IMR-90 (cell line): ENCODE results near the gene OGFR. TPM values are rescaled to one million over a fixed set of nuclear protein-coding genes. Genes with fewer than 3 reads are reported as not detected.

Experiments used
- ATAC-seq: fragments of 200-7000 bp; cut with Tn5 transposase; 2 replicates; pipeline ENCODE4 v1.9.1; 2020; ENCODE audit warnings: low read depth, mild to moderate bottlenecking, moderate library complexity
- BruUV-seq: library from RNA; stranded (reverse); fragments of 400-500 nt; replicated peaks from 2 replicates; lab custom pipeline; 2021; lab: Mats Ljungman, UMichigan
- CTCF ChIA-PET: fragments of 300-600 bp; formaldehyde crosslinking; extraction: SDS; loops from one replicate; lab custom pipeline; 2021; ENCODE audit warnings: antibody characterized with exemption; lab: Yijun Ruan, JAX
- POLR2A ChIA-PET: fragments of 300-600 bp; sonication (Branson Sonifier 250); formaldehyde crosslinking; loops from one replicate; lab custom pipeline; 2022; ENCODE audit warnings: antibody characterized with exemption; ENCODE audit not compliant: unreplicated experiment; lab: Charles Lee
- DNase-seq: peaks from one replicate; pipeline ENCODE4 v3.0.0; 2013
- H2AFZ ChIP-seq: replicated peaks from 2 replicates; pipeline ENCODE3; 2013; ENCODE audit warnings: low read length, mild to moderate bottlenecking; ENCODE audit not compliant: poor library complexity
- H2AK5ac ChIP-seq: 2 replicates; pipeline ENCODE4 v1.6.1; 2013; ENCODE audit warnings: low read depth, low read length, inconsistent platforms
- H2AK9ac ChIP-seq: replicated peaks from 2 replicates; pipeline ENCODE3; 2013; ENCODE audit warnings: mild to moderate bottlenecking, low read depth, low read length, moderate library complexity; ENCODE audit not compliant: poor library complexity
- H2BK120ac ChIP-seq: 2 replicates; pipeline ENCODE4 v1.6.1; 2013; ENCODE audit warnings: low read depth, low read length, inconsistent platforms
- H2BK15ac ChIP-seq: 3 replicates; pipeline ENCODE4 v1.6.1; 2013; ENCODE audit warnings: low read depth, low read length, inconsistent platforms
- H2BK20ac ChIP-seq: 2 replicates; pipeline ENCODE4 v1.6.1; 2013; ENCODE audit warnings: low read depth, mild to moderate bottlenecking, inconsistent platforms, low read length, moderate library complexity
- H2BK5ac ChIP-seq: 2 replicates; pipeline ENCODE4 v1.6.1; 2013; ENCODE audit warnings: mild to moderate bottlenecking, low read depth, low read length, inconsistent platforms; ENCODE audit not compliant: poor library complexity, severe bottlenecking
- H3K14ac ChIP-seq: replicated peaks from 2 replicates; pipeline ENCODE4 v1.6.1; 2013; ENCODE audit warnings: low read depth, low read length, inconsistent platforms
- H3K18ac ChIP-seq: 2 replicates; pipeline ENCODE4 v1.6.1; 2013; ENCODE audit warnings: low read depth, low read length, control low read depth
- H3K23ac ChIP-seq: 2 replicates; pipeline ENCODE4 v1.6.1; 2013; ENCODE audit warnings: low read depth, low read length, inconsistent platforms
- H3K27ac ChIP-seq: 2 replicates; pipeline ENCODE4 v1.5.1; 2013; ENCODE audit warnings: mild to moderate bottlenecking, control low read depth, low read length; ENCODE audit not compliant: insufficient read depth
- H3K27me3 ChIP-seq: 2 replicates; pipeline ENCODE4 v1.6.1; 2013; ENCODE audit warnings: low read length; ENCODE audit not compliant: control insufficient read depth, insufficient read depth
- H3K36me3 ChIP-seq: 2 replicates; pipeline ENCODE4 v1.6.1; 2013; ENCODE audit warnings: low read length, mixed read lengths; ENCODE audit not compliant: control insufficient read depth, insufficient read depth
- H3K4ac ChIP-seq: 2 replicates; pipeline ENCODE4 v1.6.1; 2013; ENCODE audit warnings: low read depth, low read length, inconsistent platforms
- H3K4me1 ChIP-seq: 2 replicates; pipeline ENCODE4 v1.6.1; 2013; ENCODE audit warnings: low read length, mixed read lengths; ENCODE audit not compliant: control insufficient read depth, insufficient read depth
- H3K4me2 ChIP-seq: 2 replicates; pipeline ENCODE4 v1.6.1; 2013; ENCODE audit warnings: low read depth, mild to moderate bottlenecking, control low read depth, low read length, moderate library complexity
- H3K4me3 ChIP-seq: 2 replicates; pipeline ENCODE4 v1.5.1; 2013; ENCODE audit warnings: low read depth, mild to moderate bottlenecking, control low read depth, low read length, moderate library complexity; ENCODE audit not compliant: insufficient read depth
- H3K56ac ChIP-seq: 2 replicates; pipeline ENCODE4 v1.6.1; 2013; ENCODE audit warnings: low read length, inconsistent platforms; ENCODE audit not compliant: insufficient read depth; ENCODE audit errors: extremely low read depth
- H3K79me1 ChIP-seq, 2 experiments: 2 replicates each; pipeline ENCODE4 v1.6.1; 2013; ENCODE audit warnings: low read length in 2 of 2, inconsistent platforms in 1 of 2, low read depth in 1 of 2
- H3K9ac ChIP-seq: 2 replicates; pipeline ENCODE4 v1.6.1; 2013; ENCODE audit warnings: low read depth, low read length, control low read depth
- H3K9me1 ChIP-seq: 2 replicates; pipeline ENCODE4 v1.6.1; 2013; ENCODE audit warnings: low read length, inconsistent platforms; ENCODE audit not compliant: insufficient read depth
- H3K9me3 ChIP-seq: 2 replicates; pipeline ENCODE4 v1.6.1; 2013; ENCODE audit warnings: low read length; ENCODE audit not compliant: control insufficient read depth, insufficient read depth
- H4K20me1 ChIP-seq: 2 replicates; pipeline ENCODE4 v1.6.1; 2013; ENCODE audit warnings: low read length, inconsistent platforms; ENCODE audit not compliant: insufficient read depth
- H4K5ac ChIP-seq: 2 replicates; pipeline ENCODE4 v1.6.1; 2013; ENCODE audit warnings: mild to moderate bottlenecking, low read depth, low read length, control low read depth
- H4K8ac ChIP-seq, 2 experiments: 2 replicates each; pipeline ENCODE4 v1.6.1; 2013; ENCODE audit warnings: low read depth in 2 of 2, low read length in 2 of 2, control low read depth in 1 of 2, inconsistent platforms in 1 of 2
- H4K91ac ChIP-seq: 2 replicates; pipeline ENCODE4 v1.6.1; 2013; ENCODE audit warnings: low read depth, low read length, inconsistent platforms; ENCODE audit not compliant: insufficient read depth
- BHLHE40 ChIP-seq: fragments of 150-350 bp; IDR thresholded peaks from 2 replicates; pipeline ENCODE4 v1.6.1; 2016; ENCODE audit warnings: mild to moderate bottlenecking, low read depth, low read length
- CEBPB ChIP-seq: IDR thresholded peaks from 2 replicates; pipeline ENCODE4 v1.6.1; 2012; ENCODE audit warnings: low read depth, low read length, improper control_type of control experiment
- CHD1 ChIP-seq: IDR thresholded peaks from 2 replicates; pipeline ENCODE4 v1.6.1; 2012; ENCODE audit warnings: low read depth, low read length, improper control_type of control experiment
- CTCF ChIP-seq: conservative IDR thresholded peaks from 2 replicates; pipeline ENCODE4 v1.5.1; 2012; ENCODE audit warnings: mild to moderate bottlenecking, low read depth, low read length, improper control_type of control experiment
- ELK1 ChIP-seq: fragments of 150-350 bp; IDR thresholded peaks from 2 replicates; pipeline ENCODE4 v1.6.1; 2016; ENCODE audit warnings: low read depth, mild to moderate bottlenecking, low read length, moderate library complexity, borderline replicate concordance
- FOS ChIP-seq: fragments of 150-350 bp; IDR thresholded peaks from 2 replicates; pipeline ENCODE4 v1.6.1; 2016; ENCODE audit warnings: low read depth, low read length
- MAFK ChIP-seq: IDR thresholded peaks from 2 replicates; pipeline ENCODE4 v1.6.1; 2012; ENCODE audit warnings: low read depth, low read length, improper control_type of control experiment
- MAZ ChIP-seq: IDR thresholded peaks from 2 replicates; pipeline ENCODE4 v1.6.1; 2012; ENCODE audit warnings: low read depth, mild to moderate bottlenecking, low read length, improper control_type of control experiment, moderate library complexity, borderline replicate concordance
- MXI1 ChIP-seq: IDR thresholded peaks from 2 replicates; pipeline ENCODE4 v1.6.1; 2012; ENCODE audit warnings: low read depth, mild to moderate bottlenecking, low read length, moderate library complexity, borderline replicate concordance
- NFE2L2 ChIP-seq: fragments of 150-350 bp; IDR thresholded peaks from 2 replicates; pipeline ENCODE4 v1.6.1; 2016; ENCODE audit warnings: low read depth, mild to moderate bottlenecking, low read length
- POLR2A ChIP-seq: IDR thresholded peaks from 2 replicates; pipeline ENCODE4 v1.6.1; 2012; ENCODE audit warnings: mild to moderate bottlenecking, low read depth, low read length
- RAD21 ChIP-seq: IDR thresholded peaks from 2 replicates; pipeline ENCODE4 v1.6.1; 2012; ENCODE audit warnings: low read length, improper control_type of control experiment
- RCOR1 ChIP-seq: IDR thresholded peaks from 2 replicates; pipeline ENCODE4 v1.6.1; 2012; ENCODE audit warnings: mild to moderate bottlenecking, low read length, improper control_type of control experiment; ENCODE audit not compliant: insufficient replicate concordance
- RFX5 ChIP-seq: IDR thresholded peaks from 2 replicates; pipeline ENCODE4 v1.8.0; 2012; ENCODE audit warnings: low read depth, mild to moderate bottlenecking, low read length, moderate library complexity
- SMC3 ChIP-seq: fragments of 150-350 bp; IDR thresholded peaks from 2 replicates; pipeline ENCODE4 v1.6.1; 2016; ENCODE audit warnings: low read depth, mild to moderate bottlenecking, antibody characterized with exemption, low read length, moderate library complexity
- USF2 ChIP-seq: fragments of 150-350 bp; IDR thresholded peaks from 2 replicates; pipeline ENCODE4 v1.6.1; 2017; ENCODE audit warnings: mild to moderate bottlenecking, antibody characterized with exemption, low read length, low read depth
- WGBS, 2 experiments: methylation state at CpG; one replicate each; pipeline versions ENCODE4 v1.1.5 to v1.1.7; 2013; ENCODE audit warnings: missing lambda C conversion rate in 2 of 2; ENCODE audit not compliant: insufficient read length in 1 of 2; ENCODE audit errors: extremely low coverage in 2 of 2; 5-methylcytosine and 5-hydroxymethylcytosine counted together
- dilution Hi-C: fragments of 300-500 bp; cut with HindIII; formaldehyde crosslinking; loops from one replicate; pipeline ENCODE4 v1.14.3; 2018; ENCODE audit warnings: low sequenced_read_pairs; ENCODE audit not compliant: unreplicated experiment
- in situ Hi-C: fragments of 300-500 bp; cut with MboI; formaldehyde crosslinking; loops from 3 replicates; pipeline ENCODE4 v1.14.3; 2019; ENCODE audit warnings: low sequenced_read_pairs, inconsistent platforms, mixed read lengths
- intact Hi-C: fragments of 100-400 bp; cut with micrococcal nuclease; formaldehyde crosslinking; loops from 2 replicates; pipeline ENCODE4 v1.10.0; 2022
- polyA plus RNA-seq, 3 experiments: library from polyadenylated mRNA; depleted of rRNA; stranded (reverse); fragments of >200 nt; gene quantifications; 2 replicates each; pipeline ENCODE4 v1.2.3, GENCODE V29; 2012; ENCODE audit warnings: low replicate concordance in 1 of 3
- total RNA-seq: library from RNA; depleted of rRNA; stranded (reverse); fragments of >200 nt; gene quantifications from 2 replicates; pipeline ENCODE4 v1.2.3, GENCODE V29; 2012

Gene OGFR
- total and polyA plus RNA-seq, 2 of the 4 experiments (the other 2 are of a cell fraction) = 22.4 to 30.1 TPM

- no peak overlapping the region for H4K91ac ChIP-seq
- no TSS peak for BruUV-seq
- no peak overlapping the region for H2BK5ac ChIP-seq
- TF ChIP-seq NFE2L2 (no peak), CHD1 (no peak), RAD21 (no peak), BHLHE40 (no peak), MAFK (no peak), POLR2A (no peak), CEBPB (no peak), RFX5 (no peak), USF2 (no peak), MAZ (no peak), CTCF (no peak), FOS (no peak), RCOR1 (no peak), SMC3 (no peak), MXI1 (no peak), ELK1 (no peak)
- H2BK120ac ChIP-seq = no peak overlapping the region
- H3K36me3 ChIP-seq = no peaks in the 10 kb centered on the region
- no peaks in the 10 kb centered on the region for H3K79me1 ChIP-seq
- no peaks in the 10 kb centered on the region for H3K9me3 ChIP-seq
- intact Hi-C loops (no loop called here), in situ Hi-C loops (no loop called here), dilution Hi-C loops (no loop called here)
- peaks cover 9% of the 10 kb centered on the region for H3K9me1 ChIP-seq
- H3K23ac ChIP-seq = no peak overlapping the region
- no peak overlapping the region for H3K18ac ChIP-seq
- H4K5ac ChIP-seq = no peak overlapping the region
- WGBS, 2 experiments = 83% methylated on average over 2 of the region's 5 CpGs; no CpG with 5 or more reads in 1 of the 2 experiments
- no peak overlapping the region for H3K9ac ChIP-seq
- ATAC-seq (no peak), DNase-seq (no peak)
- H3K4ac ChIP-seq = no peak overlapping the region
- no peak overlapping the region; the same call in 1 of the 2 replicates for H2AK5ac ChIP-seq
- H2BK20ac ChIP-seq = no peak overlapping the region
- H3K4me1 ChIP-seq = peaks cover 13% of the 10 kb centered on the region
- CTCF ChIA-PET = interaction anchor here (1.5 kb wide), 1 partner anchor 84 kb away, joined by 5 read pairs; no protein-coding TSS in a partner anchor
- POLR2A ChIA-PET = no interaction called here
- no peak overlapping the region; the same call in 2 of the 3 replicates for H2BK15ac ChIP-seq
- H3K4me2 ChIP-seq = no peak overlapping the region
- H2AK9ac ChIP-seq = no peak overlapping the region
- no peak overlapping the region for H4K8ac ChIP-seq
- H4K20me1 ChIP-seq = 0 out of 2 replicates have a peak, but pooled peaks cover 6% of the 10 kb centered on the region
- H3K4me3 ChIP-seq = no peak overlapping the region
- H3K56ac ChIP-seq = no peak overlapping the region
- H3K27ac ChIP-seq = no peak overlapping the region
- H3K14ac ChIP-seq = no peak overlapping the region
- H2AFZ ChIP-seq = no peak overlapping the region
- H3K27me3 ChIP-seq = peaks cover 2% of the 10 kb centered on the region; the same call in 1 of the 2 replicates
These were observed 16.8 kb upstream of the OGFR start for GRCh38 chr20:62787866-62788265.
